Measurements from ENCODE around the gene GATA3.

Gene GATA3

DNA sequence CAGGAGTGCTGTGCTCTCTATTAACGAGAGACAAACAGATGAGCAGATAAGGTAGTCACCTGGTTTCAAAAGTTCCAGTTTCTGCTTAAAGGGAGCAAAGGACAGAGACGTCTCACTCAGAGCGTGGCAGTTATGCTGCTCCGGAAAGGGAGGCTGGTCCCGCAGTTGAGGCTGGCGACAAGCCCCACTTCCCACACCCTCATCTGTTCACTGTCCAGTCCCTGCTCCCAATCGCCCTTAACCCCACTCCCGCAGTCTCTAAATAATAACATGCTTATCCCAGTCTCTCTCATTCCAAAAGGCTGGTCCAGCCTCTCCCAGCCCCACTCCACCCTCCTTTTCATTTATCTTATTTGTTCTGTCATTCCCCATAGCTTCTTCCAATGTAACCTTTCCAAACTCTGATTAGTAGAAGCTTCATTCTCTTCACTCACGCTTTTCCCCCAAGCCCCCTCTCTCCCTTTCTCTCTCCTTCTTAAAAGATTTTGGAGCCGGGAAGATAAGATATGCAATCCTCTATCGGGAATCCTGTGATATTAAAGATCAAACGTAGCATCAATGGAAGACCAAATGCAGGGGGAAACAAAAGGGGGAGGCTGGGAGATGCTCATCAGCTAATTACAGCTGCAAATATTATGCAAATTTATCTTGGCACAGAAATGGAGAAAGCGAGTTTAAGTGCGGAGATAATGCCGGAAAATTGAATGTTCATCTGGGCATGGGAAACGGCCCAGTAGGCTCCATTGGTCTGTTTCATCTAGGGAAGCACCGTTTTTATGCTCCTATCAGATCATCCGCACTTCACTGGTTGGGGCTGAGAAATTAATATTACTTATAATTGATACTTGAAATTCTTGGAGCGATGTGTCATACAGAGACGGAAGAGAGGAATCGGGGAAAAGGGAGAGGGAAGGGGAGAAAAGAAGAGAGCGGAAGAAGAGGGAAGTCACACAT, 16.3 kb upstream of the GATA3 start:
- no peak for DNase-seq (ENCODE audit: low spot score)

GRCh38 chr10:8039321-8039881, 15.1 kb upstream of the GATA3 start:
- DNase-seq (ENCODE audit: low spot score): no peak

GRCh38 chr10:8040651-8041050, 13.8 kb upstream of the GATA3 start:
- no peak for DNase-seq (ENCODE audit: low spot score)

- no peak for DNase-seq (ENCODE audit: low spot score)
These were observed 13.1 kb upstream of the GATA3 start for GRCh38 chr10:8041284-8041991.

- no peak for DNase-seq (ENCODE audit: low spot score)
These were observed 12.3 kb upstream of the GATA3 start for GRCh38 chr10:8041992-8042720.

- DNase-seq (ENCODE audit: low spot score): no peak
These were observed 11.5 kb upstream of the GATA3 start for GRCh38 chr10:8042721-8043568.

- DNase-seq (ENCODE audit: low spot score): no peak
These were observed 10.8 kb upstream of the GATA3 start for GRCh38 chr10:8043569-8044306.

- DNase-seq (ENCODE audit: low spot score): no peak
These were observed 10.1 kb upstream of the GATA3 start for GRCh38 chr10:8044331-8044907.

DNA sequence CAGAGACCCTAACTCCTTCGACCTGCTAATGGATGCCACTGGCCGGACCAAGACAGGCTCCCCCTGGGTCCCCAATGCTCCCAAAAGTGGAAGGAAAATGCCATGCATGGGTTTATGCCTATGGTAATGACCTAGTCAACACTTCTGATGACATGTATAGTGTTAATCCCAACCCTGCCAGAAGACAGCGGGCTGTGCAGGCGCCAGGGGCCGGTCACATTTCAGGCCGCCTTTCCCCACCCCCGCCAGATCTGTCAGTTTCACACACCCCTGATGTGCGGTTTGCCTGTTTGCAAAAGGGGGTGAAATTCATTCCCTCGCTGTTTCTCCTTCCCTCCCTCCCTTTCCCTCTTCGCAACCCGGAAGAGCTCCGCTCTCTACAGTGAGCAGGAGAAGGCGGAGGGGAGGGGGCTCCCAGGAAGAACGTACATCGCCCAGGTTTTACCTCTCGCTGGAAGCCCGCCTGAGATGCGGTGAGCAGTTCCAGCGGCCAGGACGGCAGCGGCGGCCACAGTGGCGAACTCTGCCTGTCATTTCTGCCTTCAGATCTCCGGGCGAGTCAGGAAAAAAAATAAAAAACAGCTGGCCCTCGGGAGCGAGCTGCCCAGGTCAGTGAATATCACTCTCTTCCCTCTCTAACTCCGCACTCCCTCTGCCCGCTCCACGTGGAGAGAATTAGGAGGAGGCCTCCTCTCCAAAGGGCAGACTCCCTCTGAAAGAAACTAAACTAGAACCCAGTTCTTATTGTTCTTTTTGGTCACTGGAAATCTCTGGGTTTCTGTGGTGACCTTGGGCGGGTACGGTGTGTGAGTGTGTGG, 9.4 kb upstream of the GATA3 start:
- DNase-seq (ENCODE audit: low spot score): no peak

- DNase-seq (ENCODE audit: low spot score): no peak
These were observed 8.6 kb upstream of the GATA3 start for GRCh38 chr10:8045726-8046494.

DNA sequence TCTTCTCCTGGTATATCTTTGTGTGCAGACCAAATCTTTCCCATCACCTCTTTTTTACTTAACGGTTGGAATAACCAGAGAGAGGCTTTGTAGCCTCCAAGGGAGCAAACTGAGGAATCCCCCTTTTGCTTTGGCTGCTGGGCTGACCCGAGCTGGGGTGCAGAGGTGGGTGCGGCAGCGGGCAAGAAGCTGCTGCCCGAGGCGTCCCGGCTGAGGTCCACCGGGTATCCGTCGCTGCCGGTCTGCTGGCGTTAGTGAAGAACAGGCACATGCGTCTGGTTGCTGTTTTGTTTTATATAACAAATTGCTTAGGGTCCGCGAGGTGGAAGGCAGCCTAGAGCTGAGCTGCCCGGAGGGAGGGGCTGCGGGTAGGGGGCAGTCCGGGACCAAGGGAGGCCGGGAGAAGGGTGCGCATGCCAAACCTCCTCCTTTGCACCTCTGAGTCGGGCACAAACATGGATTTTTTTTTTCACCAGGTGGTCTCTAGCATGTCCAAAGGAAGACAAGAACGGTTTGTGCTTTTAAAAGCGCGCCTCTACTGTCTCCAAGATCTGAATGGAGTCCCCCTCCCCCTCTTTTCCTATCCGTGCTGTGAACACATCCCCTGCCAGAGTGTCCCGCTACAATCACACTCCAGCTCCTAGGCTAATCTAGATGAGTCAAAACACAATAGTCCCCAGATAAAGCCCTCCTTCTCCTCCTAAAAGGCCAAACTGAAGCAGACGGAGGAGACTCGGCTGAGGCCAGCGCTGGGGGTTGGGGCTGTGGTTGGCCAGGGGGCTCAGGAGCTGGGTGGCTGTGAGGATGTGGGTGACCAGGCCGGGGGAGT, 6.8 kb upstream of the GATA3 start:
- DNase-seq (ENCODE audit: low spot score): no peak

DNA sequence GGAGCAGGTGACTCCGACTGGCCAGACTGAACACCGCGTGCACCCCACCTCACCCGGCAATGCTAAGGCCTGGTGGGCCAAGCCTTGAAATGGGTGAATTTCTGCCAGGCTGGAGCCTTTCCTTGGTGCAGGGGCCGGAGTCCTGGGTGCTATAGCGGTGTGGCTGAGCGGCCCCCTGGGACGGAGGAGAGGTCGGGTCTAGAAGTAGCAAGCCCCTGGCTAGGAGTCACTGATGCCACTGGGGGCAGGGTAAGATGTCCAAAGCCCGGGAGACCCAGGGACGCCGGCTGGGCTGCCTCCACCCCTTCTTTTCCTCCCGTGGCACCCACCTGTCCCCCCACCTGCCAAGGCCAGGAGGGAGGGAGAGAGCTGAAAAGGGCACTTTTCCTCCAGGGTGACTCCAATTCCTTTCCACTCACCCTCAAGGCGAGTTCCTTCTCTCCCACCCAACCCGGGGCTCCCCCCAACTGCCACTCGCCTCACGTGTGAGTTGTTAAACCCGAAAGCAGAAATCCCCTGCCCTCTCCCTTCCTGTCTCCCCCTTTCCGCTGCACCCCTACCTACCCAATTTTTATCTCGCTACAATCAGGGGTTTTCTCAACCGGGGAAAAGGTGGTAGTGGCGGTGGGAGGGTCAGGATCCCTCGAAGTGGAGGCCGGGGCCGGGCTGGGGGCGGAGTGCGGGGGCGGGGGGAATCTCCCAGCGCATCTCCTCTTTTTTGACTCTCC, 6.0 kb upstream of the GATA3 start:
- no peak for DNase-seq (ENCODE audit: low spot score)

- DNase-seq (ENCODE audit: low spot score): no peak
These were observed 5.2 kb upstream of the GATA3 start for GRCh38 chr10:8049045-8049864.

DNA sequence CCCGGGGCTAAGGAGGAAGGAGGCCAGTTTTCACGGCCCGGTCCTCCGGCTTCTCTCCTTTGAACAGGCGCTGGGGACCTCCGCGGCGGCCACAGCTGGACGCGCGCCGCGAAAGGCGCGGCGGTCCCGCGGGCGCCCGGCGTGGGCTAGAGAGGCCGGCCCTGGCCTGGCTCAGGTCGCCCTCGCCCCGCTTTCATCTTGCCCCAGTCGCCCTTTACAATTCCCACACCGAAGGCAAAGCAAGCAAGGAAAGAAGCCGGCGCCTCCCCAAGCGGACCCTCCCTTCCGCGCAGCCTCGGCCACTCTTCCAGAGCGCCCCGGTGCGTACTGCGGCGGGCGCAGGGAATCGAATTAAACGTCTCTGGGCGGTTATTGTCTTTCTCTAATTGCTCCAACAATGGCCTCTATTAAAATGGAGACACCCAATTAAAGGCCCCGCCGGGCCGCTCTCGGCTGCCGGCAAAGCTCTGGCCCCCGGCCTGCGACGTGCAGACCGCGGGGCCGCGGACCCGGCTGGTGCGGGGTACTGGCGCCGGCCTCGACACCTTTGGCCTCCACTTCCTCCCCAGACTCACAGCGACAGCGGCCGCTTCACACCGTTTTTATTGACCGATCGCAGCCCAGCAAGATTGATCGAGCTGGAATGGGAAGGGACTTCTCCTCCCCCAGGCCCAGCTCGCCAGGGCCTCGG, 4.5 kb upstream of the GATA3 start:
- no peak for DNase-seq (ENCODE audit: low spot score)

DNA sequence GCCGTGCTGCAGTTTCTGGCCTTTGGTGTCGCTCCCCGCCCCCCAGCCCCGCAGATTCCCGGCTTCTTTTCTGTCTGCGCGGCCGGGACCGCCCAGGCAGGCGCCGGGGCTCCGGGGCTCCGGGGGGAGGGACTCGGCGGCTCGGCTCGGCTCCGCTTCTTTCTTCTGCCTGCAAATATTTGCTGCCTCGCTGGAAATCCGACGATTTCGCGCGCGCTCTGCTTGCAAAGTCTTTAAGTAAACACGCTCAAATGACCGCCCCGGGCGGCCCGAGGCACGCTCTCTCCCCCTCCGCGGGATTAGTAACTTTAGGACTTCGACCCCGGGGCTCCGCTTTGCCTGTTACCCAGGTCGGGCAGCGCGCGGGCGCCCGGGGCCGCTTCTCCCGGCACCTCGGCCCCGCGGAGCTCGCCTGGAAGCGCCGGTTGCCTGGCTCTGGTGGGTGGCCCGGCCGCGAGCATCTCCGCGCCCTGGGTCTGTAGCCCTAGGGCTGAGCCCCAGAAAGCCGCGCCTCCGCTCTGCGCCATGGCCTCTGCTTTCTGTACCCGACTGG, 3.9 kb upstream of the GATA3 start:
- no peak for DNase-seq (ENCODE audit: low spot score)

Measured in germinal center (tissue), 1 donor.